Activated naive CD8-positive, alpha-beta T cell treated with anti-CD3 and anti-CD28 coated beads, Interleukin-2, amount 50 U/mL, for 24 hours (primary cell): ENCODE results near the gene DLL1.

ENCODE experiments used
- ATAC-seq: fragments of 150-1000 bp; cut with Tn5 transposase; one replicate; pipeline ENCODE4 v1.10.0; 2021
- DNase-seq: peaks from one replicate; pipeline ENCODE4 v3.0.0; 2021
- H3K27ac Mint-ChIP-seq: one replicate; pipeline ENCODE4 v1.8.0; 2021; ENCODE audit warnings: mild to moderate bottlenecking, mixed read lengths
- H3K27me3 Mint-ChIP-seq: one replicate; pipeline ENCODE4 v1.8.0; 2021; ENCODE audit warnings: mixed read lengths
- H3K36me3 Mint-ChIP-seq: one replicate; pipeline ENCODE4 v1.8.0; 2021; ENCODE audit warnings: low read depth, mixed read lengths
- H3K4me1 Mint-ChIP-seq: one replicate; pipeline ENCODE4 v1.8.0; 2021; ENCODE audit warnings: mixed read lengths
- H3K4me3 Mint-ChIP-seq: one replicate; pipeline ENCODE4 v1.8.0; 2021; ENCODE audit warnings: mild to moderate bottlenecking, moderate library complexity, mixed read lengths
- H3K9me3 Mint-ChIP-seq: one replicate; pipeline ENCODE4 v1.8.0; 2021; ENCODE audit warnings: mixed read lengths

The DLL1 gene

DNA sequence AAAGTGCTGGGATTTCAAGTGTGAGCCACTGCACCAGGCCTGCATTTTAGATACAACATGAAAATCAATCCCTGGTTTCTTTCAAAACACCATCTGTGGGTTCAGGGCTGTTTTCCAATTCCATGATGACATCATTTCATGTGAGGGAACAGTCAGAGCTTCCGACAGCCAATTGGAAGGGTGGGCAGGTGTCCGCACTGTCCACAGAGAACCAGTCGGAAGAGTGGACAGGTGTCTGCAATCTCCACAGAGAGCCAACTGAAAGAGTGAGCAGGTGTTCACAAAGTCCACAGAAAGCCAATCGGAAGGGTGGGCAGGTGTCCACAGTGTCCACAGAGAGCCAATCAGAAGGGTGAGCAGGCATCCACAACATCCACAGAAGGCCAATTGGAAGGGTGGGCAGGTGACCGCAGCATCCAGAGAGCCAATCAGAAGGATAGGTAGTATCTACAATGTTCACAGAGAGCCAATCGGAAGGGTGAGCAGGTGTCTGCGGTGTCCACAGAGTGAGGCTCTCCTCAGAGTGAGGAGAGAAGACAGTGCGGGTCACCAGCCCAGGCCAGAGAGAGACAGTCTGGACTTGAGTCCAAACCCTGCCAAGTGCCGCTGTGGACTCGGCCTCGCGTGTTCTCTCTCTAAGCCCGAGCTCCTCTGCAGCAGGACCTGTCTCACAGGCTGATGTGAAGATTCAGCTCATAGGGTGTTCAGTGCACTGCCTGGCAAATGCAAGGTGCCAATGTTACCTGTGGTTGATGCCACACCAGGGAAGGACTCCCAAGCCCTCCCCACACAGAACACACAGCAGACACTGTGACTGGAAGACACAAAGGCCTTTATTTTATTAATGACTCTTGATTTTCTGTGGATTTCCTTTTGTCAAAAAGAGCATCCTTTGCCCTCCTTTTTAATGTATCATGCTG lies 57.3 kb downstream of the DLL1 start:
- DNase-seq (no peak), ATAC-seq (no peak)
- Mint-ChIP-seq H3K27ac (no peak overlapping the region), H3K27me3 (no peaks in the 10 kb centered on the region), H3K9me3 (no peaks in the 10 kb centered on the region), H3K4me1 (no peaks in the 10 kb centered on the region), H3K36me3 (no peaks in the 10 kb centered on the region), H3K4me3 (no peak overlapping the region)
